HCT116 (cell line): ENCODE results near the gene BTBD16. TPM values are rescaled to one million over a fixed set of nuclear protein-coding genes. Genes with fewer than 3 reads are reported as not detected.

Experiments
- ATAC-seq: fragments of 200-7000 bp; cut with Tn5 transposase; 2 replicates; pipeline ENCODE4 v1.9.1; 2020; ENCODE audit warnings: mild to moderate bottlenecking, moderate library complexity
- BruUV-seq: library from RNA; stranded (reverse); fragments of 400-500 nt; replicated peaks from 2 replicates; lab custom pipeline; 2021; lab: Mats Ljungman, UMichigan
- CTCF ChIA-PET: fragments of 300-600 bp; sonication (Branson Sonifier 250); formaldehyde crosslinking; loops from one replicate; lab custom pipeline; 2021; ENCODE audit warnings: antibody characterized with exemption; lab: Charles Lee
- POLR2A ChIA-PET: fragments of 300-600, 350-600 bp; sonication (Branson Sonifier 250); formaldehyde crosslinking; loops from one replicate; lab custom pipeline; 2021; ENCODE audit warnings: antibody characterized with exemption; lab: Charles Lee
- RAD21 ChIA-PET, 2 experiments: fragments of 300-600 bp; sonication (Branson Sonifier 250); formaldehyde crosslinking; loops; one replicate each; lab custom pipeline; 2023; ENCODE audit warnings: low total read pairs in 2 of 2; ENCODE audit not compliant: uncharacterized antibody in 2 of 2, unreplicated experiment in 2 of 2, low non-redundant PET in 1 of 2; lab: Charles Lee
- DNase-seq: peaks from one replicate; pipeline ENCODE4 v3.0.0-alpha.2; 2010; ENCODE audit warnings: low read depth, low spot score
- H2AFZ ChIP-seq: fragments of 200-600 bp; shearing (Covaris generic), sonication (generic); 2 replicates; pipeline ENCODE4 v1.6.1; 2017; ENCODE audit warnings: low read depth, mixed run types, mixed read lengths, antibody characterized with exemption, low read length; ENCODE audit not compliant: poor library complexity, severe bottlenecking
- H3K27ac ChIP-seq: 2 replicates; pipeline ENCODE4 v1.5.1; 2012; ENCODE audit warnings: low read depth, low read length
- H3K27me3 ChIP-seq: fragments of 200-600 bp; sonication (generic); 2 replicates; pipeline ENCODE4 v1.6.1; 2016; ENCODE audit warnings: mixed run types, low read length, mixed read lengths; ENCODE audit not compliant: insufficient read depth
- H3K36me3 ChIP-seq, 2 experiments: fragments of 200-500 bp in 1 of 2; fragments of 200-600 bp in 1 of 2; sonication (Bioruptor generic) in 1 of 2; sonication (generic) in 1 of 2; 2 replicates each; pipeline versions ENCODE4 v1.5.1 to v1.6.1; 2014 to 2016; ENCODE audit warnings: low read length in 2 of 2, inconsistent platforms in 1 of 2, mixed read lengths in 1 of 2, mixed run types in 1 of 2; ENCODE audit not compliant: insufficient read depth in 2 of 2, control insufficient read depth in 1 of 2
- H3K4me1 ChIP-seq, 2 experiments: fragments of 200-600 bp in 1 of 2; sonication (generic) in 1 of 2; 2 replicates each; pipeline versions ENCODE4 v1.5.1 to v1.6.1; 2012 to 2017; ENCODE audit warnings: low read length in 2 of 2, inconsistent platforms in 1 of 2, mild to moderate bottlenecking in 1 of 2, mixed read lengths in 1 of 2, mixed run types in 1 of 2, moderate library complexity in 1 of 2; ENCODE audit not compliant: insufficient read depth in 2 of 2, control insufficient read depth in 1 of 2
- H3K4me2 ChIP-seq: fragments of 200-600 bp; sonication (generic); 2 replicates; pipeline ENCODE4 v1.6.1; 2017; ENCODE audit warnings: mixed run types, low read length, mixed read lengths
- H3K4me3 ChIP-seq, 2 experiments: fragments of 200-600 bp in 1 of 2; sonication (generic) in 1 of 2; replicated peaks in 1 of 2; 2 replicates each; pipeline ENCODE4 v1.5.1; 2011 to 2016; ENCODE audit warnings: low read length in 2 of 2, control low read depth in 1 of 2, low read depth in 1 of 2, mild to moderate bottlenecking in 1 of 2, mixed read lengths in 1 of 2, mixed run types in 1 of 2
- H3K79me2 ChIP-seq: fragments of 200-600 bp; sonication (generic); 2 replicates; pipeline ENCODE4 v1.6.1; 2017; ENCODE audit warnings: mild to moderate bottlenecking, mixed run types, low read length, moderate library complexity, mixed read lengths; ENCODE audit not compliant: insufficient read depth
- H3K9ac ChIP-seq: fragments of 200-600 bp; sonication (generic); 2 replicates; pipeline ENCODE4 v1.6.1; 2016; ENCODE audit warnings: low read length, mixed read lengths
- H3K9me2 ChIP-seq: fragments of 200-600 bp; sonication (generic), shearing (Covaris generic); 2 replicates; pipeline ENCODE4 v1.6.1; 2017; ENCODE audit warnings: mixed run types, mild to moderate bottlenecking, moderate library complexity; ENCODE audit not compliant: insufficient read depth
- H3K9me3 ChIP-seq, 2 experiments: fragments of 200-500 bp in 1 of 2; fragments of 200-600 bp in 1 of 2; sonication (Bioruptor generic) in 1 of 2; sonication (generic) in 1 of 2; 2 replicates each; pipeline ENCODE4 v1.6.1; 2014 to 2017; ENCODE audit warnings: low read length in 2 of 2, mixed read lengths in 2 of 2, inconsistent platforms in 1 of 2, low read depth in 1 of 2, mild to moderate bottlenecking in 1 of 2, mixed run types in 1 of 2, moderate library complexity in 1 of 2; ENCODE audit not compliant: control insufficient read depth in 1 of 2, insufficient read depth in 1 of 2
- H4K20me1 ChIP-seq: fragments of 200-600 bp; sonication (generic), shearing (Covaris generic); 2 replicates; pipeline ENCODE4 v1.6.1; 2017; ENCODE audit warnings: mixed run types, mild to moderate bottlenecking, moderate library complexity; ENCODE audit not compliant: insufficient read depth
- CEBPB ChIP-seq: IDR thresholded peaks from 2 replicates; pipeline ENCODE4 v1.6.1; 2012; ENCODE audit warnings: low read depth
- CTCF ChIP-seq, 3 experiments: fragments of 200-600 bp in 1 of 3; sonication (generic) in 1 of 3; IDR thresholded peaks in 2 of 3; conservative IDR thresholded peaks in 1 of 3; 2 replicates each; pipeline ENCODE4 v1.5.1; 2012 to 2017; ENCODE audit warnings: low read depth in 2 of 3, low read length in 2 of 3, antibody characterized with exemption in 1 of 3, borderline replicate concordance in 1 of 3, control low read depth in 1 of 3, mild to moderate bottlenecking in 1 of 3, mixed read lengths in 1 of 3, mixed run types in 1 of 3, moderate library complexity in 1 of 3; ENCODE audit not compliant: insufficient read depth in 1 of 3
- EZH2 ChIP-seq: fragments of 200-600 bp; sonication (generic); IDR thresholded peaks from 2 replicates; pipeline ENCODE4 v1.6.1; 2017; ENCODE audit warnings: antibody characterized with exemption, mixed run types
- JUND ChIP-seq: IDR thresholded peaks from 2 replicates; pipeline ENCODE4 v1.6.1; 2012
- POLR2AphosphoS5 ChIP-seq: IDR thresholded peaks from 2 replicates; pipeline ENCODE4 v1.6.1; 2011; ENCODE audit warnings: mild to moderate bottlenecking, low read depth, low read length, moderate library complexity
- RAD21 ChIP-seq: IDR thresholded peaks from 2 replicates; pipeline ENCODE4 v1.6.1; 2012; ENCODE audit warnings: low read depth, mild to moderate bottlenecking
- REST ChIP-seq: IDR thresholded peaks from 2 replicates; pipeline ENCODE4 v1.6.1; 2012; ENCODE audit warnings: low read depth
- SIN3A ChIP-seq: IDR thresholded peaks from 2 replicates; pipeline ENCODE4 v1.6.1; 2012; ENCODE audit warnings: low read depth
- SRF ChIP-seq: IDR thresholded peaks from 2 replicates; pipeline ENCODE4 v1.6.1; 2012; ENCODE audit warnings: low read depth
- TCF7L2 ChIP-seq: IDR thresholded peaks from 2 replicates; pipeline ENCODE4 v1.7.0; 2011; ENCODE audit warnings: borderline replicate concordance, inconsistent platforms; ENCODE audit not compliant: insufficient read depth, insufficient read length; ENCODE audit errors: extremely low read depth
- ZFX ChIP-seq: fragments of 450-650 bp; IDR thresholded peaks from 2 replicates; pipeline ENCODE4 v1.6.1; 2017
- ZNF274 ChIP-seq: fragments of 200-500 bp; sonication (Bioruptor generic); IDR thresholded peaks from 2 replicates; pipeline ENCODE4 v1.6.1; 2014; ENCODE audit warnings: mild to moderate bottlenecking, low read depth, low read length, inconsistent platforms
- intact Hi-C: fragments of 100-400 bp; cut with micrococcal nuclease; formaldehyde crosslinking; loops from 2 replicates; pipeline ENCODE4 v1.10.0; 2022
- total RNA-seq: library from RNA; stranded (reverse); gene quantifications from one replicate; pipeline ENCODE4 v1.2.1, GENCODE V29; 2021; ENCODE audit not compliant: unreplicated experiment

Gene BTBD16
- total RNA-seq, 1 experiment from 2014 or later: 0.27 TPM

GRCh38 chr10:122263971-122264370 lies 7.1 kb upstream of the BTBD16 start (continued):
- TF ChIP-seq CTCF (IDR thresholded peaks at IDR 0.05 in 2 of 3, conservative IDR thresholded peaks at IDR 0.05 in 1 of 3; ENCODE audit: borderline replicate concordance in 1 of 3, insufficient read depth in 1 of 3, low read depth in 2 of 3, low read length in 2 of 3) (no peak), SIN3A (no peak)

GRCh38 chr10:122264436-122264835 lies 6.7 kb upstream of the BTBD16 start:
- H3K9me2 ChIP-seq: no peaks in the 10 kb centered on the region
- ChIA-PET RAD21 (no interaction called here), CTCF (interaction anchor here (1.3 to 1.4 kb wide), 2 partner anchors 212 to 301 kb away, joined by 3 to 4 read pairs; no protein-coding TSS in a partner anchor), POLR2A (no interaction called here)
- H3K4me2 ChIP-seq: no peak overlapping the region
- H3K27me3 ChIP-seq: no peaks in the 10 kb centered on the region
- no peak overlapping the region for H3K27ac ChIP-seq
- ATAC-seq: no peak
- H3K79me2 ChIP-seq: no peaks in the 10 kb centered on the region
- no TSS peak for BruUV-seq
- H3K36me3 ChIP-seq: no peaks in the 10 kb centered on the region
- H2AFZ ChIP-seq: no peak overlapping the region
- no peak overlapping the region for H3K9ac ChIP-seq
- H3K4me1 ChIP-seq: peaks cover 0 to 16% of the 10 kb centered on the region in 2 experiments; a peak in 2 of 4 replicates
- TF ChIP-seq CEBPB (no peak), EZH2 (no peak), SIN3A (no peak), RAD21 (no peak), REST (no peak), ZNF274 (no peak), TCF7L2 (no peak), POLR2AphosphoS5 (no peak), CTCF (IDR thresholded peaks at IDR 0.05 in 2 of 3, conservative IDR thresholded peaks at IDR 0.05 in 1 of 3; ENCODE audit: borderline replicate concordance in 1 of 3, insufficient read depth in 1 of 3, low read depth in 2 of 3, low read length in 2 of 3) (no peak), SRF (no peak), ZFX (no peak), JUND (no peak)
- H3K9me3 ChIP-seq: peaks cover 7 to 8% of the 10 kb centered on the region in 2 experiments; a peak in 2 of 4 replicates
- intact Hi-C loops: no loop called here
- no peak overlapping the region for H3K4me3 ChIP-seq
- DNase-seq: no peak
- no peaks in the 10 kb centered on the region for H4K20me1 ChIP-seq
